Endothelial cell (in vitro differentiated cells): ENCODE measurements around the gene UBE3B. TPM values are rescaled to one million over a fixed set of nuclear protein-coding genes. Genes with fewer than 3 reads are reported as not detected.

Experiments
- DNase-seq: peaks from one replicate; pipeline ENCODE4 v3.0.0; 2021; ENCODE audit warnings: low spot score
- H3K27ac Mint-ChIP-seq: one replicate; pipeline ENCODE4 v1.8.0; 2021; ENCODE audit warnings: mixed read lengths, inconsistent platforms; ENCODE audit not compliant: unreplicated experiment
- H3K27me3 Mint-ChIP-seq: one replicate; pipeline ENCODE4 v1.8.0; 2021; ENCODE audit warnings: mild to moderate bottlenecking, moderate library complexity, mixed read lengths, inconsistent platforms; ENCODE audit not compliant: unreplicated experiment
- H3K36me3 Mint-ChIP-seq: one replicate; pipeline ENCODE4 v1.8.0; 2021; ENCODE audit warnings: mild to moderate bottlenecking, low read depth, mixed read lengths, inconsistent platforms; ENCODE audit not compliant: unreplicated experiment
- H3K4me1 Mint-ChIP-seq: one replicate; pipeline ENCODE4 v1.8.0; 2021; ENCODE audit warnings: mild to moderate bottlenecking, mixed read lengths, inconsistent platforms; ENCODE audit not compliant: unreplicated experiment
- H3K4me3 Mint-ChIP-seq: one replicate; pipeline ENCODE4 v1.8.0; 2021; ENCODE audit warnings: mild to moderate bottlenecking, mixed read lengths, inconsistent platforms; ENCODE audit not compliant: unreplicated experiment
- H3K9me3 Mint-ChIP-seq: one replicate; pipeline ENCODE4 v1.8.0; 2021; ENCODE audit warnings: mixed read lengths, inconsistent platforms; ENCODE audit not compliant: unreplicated experiment
- CTCF ChIP-seq: fragments of 200-600 bp; sonication (generic); IDR thresholded peaks from one replicate; pipeline ENCODE4 v1.5.0; 2021; ENCODE audit warnings: antibody characterized with exemption; ENCODE audit not compliant: unreplicated experiment
- total RNA-seq: library from RNA; stranded (reverse); fragmentation: NEBNext Ultra II Directional; extraction: Animal tissue kit (Norgen Biotek cat#: 25700); gene quantifications from one replicate; pipeline ENCODE4 v1.2.1, GENCODE V29; 2021; ENCODE audit not compliant: unreplicated experiment

The UBE3B gene
- total RNA-seq, 1 donor from 2014 or later: 44.3 TPM

- H3K4me3 Mint-ChIP-seq: no peak overlapping the region
Measured at GRCh38 chr12:109518820-109519665, 41.6 kb downstream of the UBE3B start.

GRCh38 chr12:109519787-109520186, 42.4 kb downstream of the UBE3B start:
- no peak for TF ChIP-seq CTCF
- H3K27ac Mint-ChIP-seq: peak overlapping the region; percentile 85
- DNase-seq: no peak
- H3K36me3 Mint-ChIP-seq: peaks cover 56% of the 10 kb centered on the region
- peaks cover 6% of the 10 kb centered on the region for H3K27me3 Mint-ChIP-seq
- H3K4me1 Mint-ChIP-seq: peaks cover 25% of the 10 kb centered on the region
- no peaks in the 10 kb centered on the region for H3K9me3 Mint-ChIP-seq
- H3K4me3 Mint-ChIP-seq: no peak overlapping the region

More at GRCh38 chr12:109518820-109519665, 41.6 kb downstream of the UBE3B start:
- TF ChIP-seq CTCF: peak; percentile 83
- H3K9me3 Mint-ChIP-seq: no peaks in the 10 kb centered on the region
- DNase-seq: peak; percentile 75
- H3K36me3 Mint-ChIP-seq: peaks cover 59% of the 10 kb centered on the region
- peaks cover 6% of the 10 kb centered on the region for H3K27me3 Mint-ChIP-seq
- peak overlapping the region; percentile 91 for H3K27ac Mint-ChIP-seq
- H3K4me1 Mint-ChIP-seq: peaks cover 25% of the 10 kb centered on the region

GRCh38 chr12:109521831-109522230, 44.4 kb downstream of the UBE3B start:
- DNase-seq: no peak
- Mint-ChIP-seq H3K36me3 (peaks cover 59% of the 10 kb centered on the region), H3K4me1 (peaks cover 25% of the 10 kb centered on the region), H3K27me3 (peaks cover 7% of the 10 kb centered on the region), H3K27ac (no peak overlapping the region), H3K9me3 (no peaks in the 10 kb centered on the region), H3K4me3 (peak overlapping the region; percentile 67)
- no peak for TF ChIP-seq CTCF

DNA sequence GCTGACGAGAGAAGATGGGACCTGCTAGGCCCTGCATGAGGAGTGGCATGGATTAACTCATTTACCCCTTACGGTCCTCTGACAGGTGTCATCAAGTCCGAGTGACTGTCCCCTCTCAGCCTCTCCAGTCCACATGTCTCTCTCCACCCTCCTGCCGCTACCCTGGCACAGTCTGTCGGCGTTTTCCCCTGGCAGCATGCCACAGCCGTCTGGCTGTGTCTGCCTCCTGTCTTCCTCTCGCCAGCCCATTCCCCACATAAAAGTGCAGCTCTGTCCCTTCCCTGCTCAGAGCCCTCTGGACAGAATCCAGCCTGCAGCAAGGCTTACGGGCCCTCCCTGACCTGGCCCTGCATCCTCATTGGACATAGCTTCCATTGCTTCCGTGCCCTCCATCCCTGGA, 45.6 kb downstream of the UBE3B start:
- no peaks in the 10 kb centered on the region for H3K9me3 Mint-ChIP-seq
- H3K36me3 Mint-ChIP-seq: peaks cover 55% of the 10 kb centered on the region
- peak overlapping the region; percentile 63 for H3K4me3 Mint-ChIP-seq
- TF ChIP-seq CTCF: no peak
- peaks cover 10% of the 10 kb centered on the region for H3K27me3 Mint-ChIP-seq
- H3K27ac Mint-ChIP-seq: peak overlapping the region; percentile 31
- H3K4me1 Mint-ChIP-seq: peaks cover 23% of the 10 kb centered on the region
- DNase-seq: no peak

- TF ChIP-seq CTCF: no peak
- no peak overlapping the region for H3K27ac Mint-ChIP-seq
- no peak for DNase-seq
- peaks cover 10% of the 10 kb centered on the region for H3K27me3 Mint-ChIP-seq
- H3K36me3 Mint-ChIP-seq: peaks cover 50% of the 10 kb centered on the region
- peak overlapping the region; percentile 63 for H3K4me3 Mint-ChIP-seq
- no peaks in the 10 kb centered on the region for H3K9me3 Mint-ChIP-seq
- peaks cover 19% of the 10 kb centered on the region for H3K4me1 Mint-ChIP-seq
Measured at GRCh38 chr12:109523504-109523903, 46.1 kb downstream of the UBE3B start.
